Measurements from ENCODE around the gene SH3PXD2A. TPM values are rescaled to one million over a fixed set of nuclear protein-coding genes. Genes with fewer than 3 reads are reported as not detected.

The SH3PXD2A gene
- total and polyA plus RNA-seq, 10 of the 15 experiments (the other 5 are each of a cell fraction or from before 2014, with no cell fraction given) = 0.63 to 14.0 (median 4.4) TPM

- 77% methylated on average over 4 of the region's 4 CpGs for WGBS (ENCODE audit: insufficient coverage, insufficient replicate concordance, low lambda C conversion rate, missing lambda C conversion rate)
- Histone ChIP-seq H3K4me2 (ENCODE audit: control insufficient read depth, insufficient read depth) (no peak overlapping the region), H4K20me1 (ENCODE audit: control insufficient read depth, insufficient read depth) (no peaks in the 10 kb centered on the region), H3K9ac (ENCODE audit: control insufficient read depth, insufficient read depth, low read length) (no peak overlapping the region), H3K9me3 (replicated peaks; ENCODE audit: control insufficient read depth, insufficient read depth, low read length) (no peaks in the 10 kb centered on the region; the same call in 2 of the 3 replicates), H2AFZ (ENCODE audit: control insufficient read depth, low read depth, low read length) (no peak overlapping the region), H3K79me2 (ENCODE audit: control insufficient read depth, insufficient read depth, low read length) (no peaks in the 10 kb centered on the region), H3K4me3 (no peak overlapping the region), H3K4me1 (ENCODE audit: control insufficient read depth, insufficient read depth, low read length) (no peaks in the 10 kb centered on the region), H3K27me3 (replicated peaks in 1 of 2; ENCODE audit: control insufficient read depth in 2 of 2, insufficient read depth in 2 of 2, low read length in 1 of 2) (peaks cover 0 to 6% of the 10 kb centered on the region in 2 experiments; a peak in 3 of 4 replicates), H3K36me3 (ENCODE audit: control insufficient read depth in 2 of 2, insufficient read depth in 2 of 2, low read length in 1 of 2) (no peaks in the 10 kb centered on the region), H3K27ac (ENCODE audit: control insufficient read depth, insufficient read depth) (no peak overlapping the region)
- intact Hi-C loops (cut with micrococcal nuclease; ENCODE audit: unreplicated experiment) = no loop called here
- TF ChIP-seq NR2C2 (IDR thresholded peaks at IDR 0.05; ENCODE audit: borderline replicate concordance, control insufficient read depth, insufficient read length, low read depth) (no peak), SP1 (IDR thresholded peaks at IDR 0.05; ENCODE audit: low read depth, low read length) (no peak)
- ChIA-PET SMC1A (ENCODE audit: uncharacterized antibody, unreplicated experiment) (interaction anchor here (0.7 to 1.8 kb wide), 4 partner anchors 28 to 115 kb away, joined by 3 to 7 read pairs (median 4); no protein-coding TSS in a partner anchor), RAD21 (ENCODE audit: unreplicated experiment) (no interaction called here), CTCF (interaction anchor here (0.8 to 1.2 kb wide), 2 partner anchors 13 to 30 kb away, joined by 3 to 4 read pairs; no protein-coding TSS in a partner anchor), POLR2A (interaction anchor here (0.6 kb wide), 2 partner anchors 14 to 23 kb away, joined by 3 to 8 read pairs; no protein-coding TSS in a partner anchor)
- no peak for DNase-seq (ENCODE audit: low read depth, low spot score)
- no TSS peak for BruUV-seq (replicated peaks)
- ATAC-seq = no peak
- no peak for FAIRE-seq
- in situ Hi-C loops (cut with MboI) = no loop called here
Observed at GRCh38 chr10:103828107-103828506, 27.3 kb downstream of the SH3PXD2A start.

- TF ChIP-seq HDAC6 (IDR thresholded peaks at IDR 0.05; ENCODE audit: unreplicated experiment) = no peak
- no peak for TF ChIP-seq IRF4 (IDR thresholded peaks at IDR 0.05; ENCODE audit: low read depth, low read length)
- no peak for TF ChIP-seq ZNF207 (IDR thresholded peaks at IDR 0.05; ENCODE audit: borderline replicate concordance)
- TF ChIP-seq NR2F1 (conservative IDR thresholded peaks at IDR 0.05) = no peak
- TF ChIP-seq HDAC2 (IDR thresholded peaks at IDR 0.05) = no peak
- TF ChIP-seq SPI1 (IDR thresholded peaks at IDR 0.05; ENCODE audit: borderline replicate concordance, insufficient read depth, low read depth, low read length) = no peak
- no peak for TF ChIP-seq RUNX3 (IDR thresholded peaks at IDR 0.05; ENCODE audit: low read length)
- no peak for TF ChIP-seq ETV6 (conservative IDR thresholded peaks at IDR 0.05 in 1 of 2, IDR thresholded peaks at IDR 0.05 in 1 of 2; ENCODE audit: borderline replicate concordance in 1 of 2, low read depth in 1 of 2)
- TF ChIP-seq MXI1 (IDR thresholded peaks at IDR 0.05; ENCODE audit: low read depth, low read length) = no peak
- TF ChIP-seq, protein P1, sequence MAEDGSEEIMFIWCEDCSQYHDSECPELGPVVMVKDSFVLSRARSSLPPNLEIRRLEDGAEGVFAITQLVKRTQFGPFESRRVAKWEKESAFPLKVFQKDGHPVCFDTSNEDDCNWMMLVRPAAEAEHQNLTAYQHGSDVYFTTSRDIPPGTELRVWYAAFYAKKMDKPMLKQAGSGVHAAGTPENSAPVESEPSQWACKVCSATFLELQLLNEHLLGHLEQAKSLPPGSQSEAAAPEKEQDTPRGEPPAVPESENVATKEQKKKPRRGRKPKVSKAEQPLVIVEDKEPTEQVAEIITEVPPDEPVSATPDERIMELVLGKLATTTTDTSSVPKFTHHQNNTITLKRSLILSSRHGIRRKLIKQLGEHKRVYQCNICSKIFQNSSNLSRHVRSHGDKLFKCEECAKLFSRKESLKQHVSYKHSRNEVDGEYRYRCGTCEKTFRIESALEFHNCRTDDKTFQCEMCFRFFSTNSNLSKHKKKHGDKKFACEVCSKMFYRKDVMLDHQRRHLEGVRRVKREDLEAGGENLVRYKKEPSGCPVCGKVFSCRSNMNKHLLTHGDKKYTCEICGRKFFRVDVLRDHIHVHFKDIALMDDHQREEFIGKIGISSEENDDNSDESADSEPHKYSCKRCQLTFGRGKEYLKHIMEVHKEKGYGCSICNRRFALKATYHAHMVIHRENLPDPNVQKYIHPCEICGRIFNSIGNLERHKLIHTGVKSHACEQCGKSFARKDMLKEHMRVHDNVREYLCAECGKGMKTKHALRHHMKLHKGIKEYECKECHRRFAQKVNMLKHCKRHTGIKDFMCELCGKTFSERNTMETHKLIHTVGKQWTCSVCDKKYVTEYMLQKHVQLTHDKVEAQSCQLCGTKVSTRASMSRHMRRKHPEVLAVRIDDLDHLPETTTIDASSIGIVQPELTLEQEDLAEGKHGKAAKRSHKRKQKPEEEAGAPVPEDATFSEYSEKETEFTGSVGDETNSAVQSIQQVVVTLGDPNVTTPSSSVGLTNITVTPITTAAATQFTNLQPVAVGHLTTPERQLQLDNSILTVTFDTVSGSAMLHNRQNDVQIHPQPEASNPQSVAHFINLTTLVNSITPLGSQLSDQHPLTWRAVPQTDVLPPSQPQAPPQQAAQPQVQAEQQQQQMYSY (CRISPR knock-in tag; IDR thresholded peaks at IDR 0.05) = no peak
- no peak for TF ChIP-seq RAD21 (IDR thresholded peaks at IDR 0.05; ENCODE audit: insufficient read depth, low read depth, low read length)
- TF ChIP-seq BCL11A (IDR thresholded peaks at IDR 0.05; ENCODE audit: low read depth, low read length) = no peak
- ATAC-seq (no peak), FAIRE-seq (no peak), DNase-seq (ENCODE audit: low read depth, low spot score) (no peak)
- POLR2A ChIA-PET = no interaction called here
- in situ Hi-C loops (cut with MboI) = no loop called here
- no peaks in the 10 kb centered on the region for H3K79me2 ChIP-seq (ENCODE audit: control insufficient read depth, insufficient read depth, low read length)
- H3K4me1 ChIP-seq (ENCODE audit: control insufficient read depth, insufficient read depth, low read length) = no peaks in the 10 kb centered on the region
- no peak overlapping the region for H3K4me2 ChIP-seq (ENCODE audit: control insufficient read depth, insufficient read depth)
- RAD21 ChIA-PET (ENCODE audit: unreplicated experiment) = no interaction called here
- H3K4me3 ChIP-seq = no peak overlapping the region
- no peaks in the 10 kb centered on the region for H3K36me3 ChIP-seq (ENCODE audit: control insufficient read depth in 2 of 2, insufficient read depth in 2 of 2, low read length in 1 of 2)
- CTCF ChIA-PET = no interaction called here
- BruUV-seq (replicated peaks) = no TSS peak
- WGBS (ENCODE audit: insufficient coverage, insufficient replicate concordance, low lambda C conversion rate, missing lambda C conversion rate) = 44% methylated on average over 7 of the region's 7 CpGs
- intact Hi-C loops (cut with micrococcal nuclease; ENCODE audit: unreplicated experiment) = no loop called here
- SMC1A ChIA-PET (ENCODE audit: uncharacterized antibody, unreplicated experiment) = interaction anchor here (1.8 kb wide), 1 partner anchor 114 kb away, joined by 7 read pairs; no protein-coding TSS in a partner anchor
- no peak overlapping the region for H3K27ac ChIP-seq (ENCODE audit: control insufficient read depth, insufficient read depth)
- no peak overlapping the region for H3K9ac ChIP-seq (ENCODE audit: control insufficient read depth, insufficient read depth, low read length)
- H2AFZ ChIP-seq (ENCODE audit: control insufficient read depth, low read depth, low read length) = no peak overlapping the region
- H3K9me3 ChIP-seq (replicated peaks; ENCODE audit: control insufficient read depth, insufficient read depth, low read length) = no peaks in the 10 kb centered on the region
- H3K27me3 ChIP-seq (replicated peaks in 1 of 2; ENCODE audit: control insufficient read depth in 2 of 2, insufficient read depth in 2 of 2, low read length in 1 of 2) = peaks cover 0 to 6% of the 10 kb centered on the region in 2 experiments; a peak in 3 of 4 replicates
- H4K20me1 ChIP-seq (ENCODE audit: control insufficient read depth, insufficient read depth) = no peaks in the 10 kb centered on the region
Observed at GRCh38 chr10:103826885-103827284, 28.5 kb downstream of the SH3PXD2A start.

Data from GM12878 (cell line).